ENCODE measurements around the gene CTDNEP1. TPM values are rescaled to one million over a fixed set of nuclear protein-coding genes. Genes with fewer than 3 reads are reported as not detected.

CTDNEP1 gene
- total and polyA plus RNA-seq, 4 donors, result 92.9 to 113 (median 108) TPM

- H3K27ac ChIP-seq (ENCODE audit: low read depth in 1 of 2, low read length in 2 of 2), result no peak within 1 kb of the TSS
- WGBS, 2 donors, result 3 to 4% methylated on average over 58 to 64 of the region's 64 CpGs
- H3K9me3 ChIP-seq (ENCODE audit: control insufficient read depth, low read length), result no peaks in the 10 kb centered on the region
- H3K4me1 ChIP-seq (ENCODE audit: control insufficient read depth in 1 of 2, insufficient read depth in 2 of 2, low read length in 2 of 2), result no peaks in the 10 kb centered on the region
- H3K27me3 ChIP-seq (ENCODE audit: control insufficient read depth in 1 of 2, insufficient read depth in 2 of 2, low read length in 1 of 2), result peaks cover 0 to 3% of the 10 kb centered on the region in 2 donors
- intact Hi-C loops (cut with DNase I), result no loop called here
- H3K4me3 ChIP-seq (ENCODE audit: low read length in 2 of 2), result no peak within 1 kb of the TSS
- H3K36me3 ChIP-seq (ENCODE audit: control insufficient read depth in 1 of 2, insufficient read depth in 2 of 2, low read length in 1 of 2), result peaks cover 0 to 1% of the 10 kb centered on the region in 2 donors
- ATAC-seq (ENCODE audit: low FRiP score) (peak; percentile 9), DNase-seq (no peak)
Observed at GRCh38 chr17:7262192-7262934, 10.8 kb upstream of the CTDNEP1 start, which contains the start of gene CLDN7. TSS of gene CLDN7 (minus strand) at chr17:7262478. CDS start at chr17:7262043, 435 bp downstream.

GRCh38 chr17:7261379-7262191, 10.1 kb upstream of the CTDNEP1 start:
- Histone ChIP-seq H3K36me3 (ENCODE audit: control insufficient read depth in 1 of 2, insufficient read depth in 2 of 2, low read length in 1 of 2) (peaks cover 0 to 4% of the 10 kb centered on the region in 2 donors), H3K9me3 (ENCODE audit: control insufficient read depth, low read length) (no peaks in the 10 kb centered on the region), H3K4me3 (ENCODE audit: low read length in 2 of 2) (no peak overlapping the region), H3K27me3 (ENCODE audit: control insufficient read depth in 1 of 2, insufficient read depth in 2 of 2, low read length in 1 of 2) (peaks cover 0 to 3% of the 10 kb centered on the region in 2 donors), H3K4me1 (ENCODE audit: control insufficient read depth in 1 of 2, insufficient read depth in 2 of 2, low read length in 2 of 2) (no peaks in the 10 kb centered on the region), H3K27ac (ENCODE audit: low read depth in 1 of 2, low read length in 2 of 2) (no peak overlapping the region)
- intact Hi-C loops (cut with DNase I), result no loop called here
- peak; percentile 15 for ATAC-seq (ENCODE audit: low FRiP score)
- 6 to 7% methylated on average over 50 to 71 of the region's 71 CpGs for WGBS, 2 donors
- no peak for DNase-seq

- Histone ChIP-seq H3K9me3 (ENCODE audit: control insufficient read depth, low read length) (no peaks in the 10 kb centered on the region), H3K36me3 (ENCODE audit: control insufficient read depth in 1 of 2, insufficient read depth in 2 of 2, low read length in 1 of 2) (peaks cover 0 to 5% of the 10 kb centered on the region in 2 donors), H3K4me1 (ENCODE audit: control insufficient read depth in 1 of 2, insufficient read depth in 2 of 2, low read length in 2 of 2) (no peaks in the 10 kb centered on the region), H3K4me3 (ENCODE audit: low read length in 2 of 2) (no peak overlapping the region), H3K27ac (ENCODE audit: low read depth in 1 of 2, low read length in 2 of 2) (no peak overlapping the region), H3K27me3 (ENCODE audit: control insufficient read depth in 1 of 2, insufficient read depth in 2 of 2, low read length in 1 of 2) (peaks cover 0 to 3% of the 10 kb centered on the region in 2 donors)
- peak; percentile 53 for ATAC-seq (ENCODE audit: low FRiP score)
- peak in 1 of 2 donors; percentile 65 for DNase-seq
- 6 to 7% methylated on average over 45 to 54 of the region's 54 CpGs for WGBS, 2 donors
- intact Hi-C loops (cut with DNase I), result no loop called here
Observed at GRCh38 chr17:7260651-7261378, 9.3 kb upstream of the CTDNEP1 start.

- H3K27me3 ChIP-seq (ENCODE audit: control insufficient read depth in 1 of 2, insufficient read depth in 2 of 2, low read length in 1 of 2), result peaks cover 0 to 3% of the 10 kb centered on the region in 2 donors
- no peak overlapping the region for H3K4me3 ChIP-seq (ENCODE audit: low read length in 2 of 2)
- no peak overlapping the region for H3K27ac ChIP-seq (ENCODE audit: low read depth in 1 of 2, low read length in 2 of 2)
- intact Hi-C loops (cut with DNase I), result no loop called here
- peaks cover 0 to 5% of the 10 kb centered on the region in 2 donors for H3K36me3 ChIP-seq (ENCODE audit: control insufficient read depth in 1 of 2, insufficient read depth in 2 of 2, low read length in 1 of 2)
- ATAC-seq (ENCODE audit: low FRiP score), result no peak
- no peaks in the 10 kb centered on the region for H3K4me1 ChIP-seq (ENCODE audit: control insufficient read depth in 1 of 2, insufficient read depth in 2 of 2, low read length in 2 of 2)
- DNase-seq, result no peak
- no peaks in the 10 kb centered on the region for H3K9me3 ChIP-seq (ENCODE audit: control insufficient read depth, low read length)
- WGBS, 2 donors, result 81 to 87% methylated on average over 4 of the region's 4 CpGs
Observed at GRCh38 chr17:7260151-7260550, 8.6 kb upstream of the CTDNEP1 start.

- intact Hi-C loops (cut with DNase I), result no loop called here
- Histone ChIP-seq H3K4me3 (ENCODE audit: low read length in 2 of 2) (no peak overlapping the region), H3K4me1 (ENCODE audit: control insufficient read depth in 1 of 2, insufficient read depth in 2 of 2, low read length in 2 of 2) (no peaks in the 10 kb centered on the region), H3K27me3 (ENCODE audit: control insufficient read depth in 1 of 2, insufficient read depth in 2 of 2, low read length in 1 of 2) (peaks cover 0 to 3% of the 10 kb centered on the region in 2 donors), H3K27ac (ENCODE audit: low read depth in 1 of 2, low read length in 2 of 2) (no peak overlapping the region), H3K9me3 (ENCODE audit: control insufficient read depth, low read length) (no peaks in the 10 kb centered on the region), H3K36me3 (ENCODE audit: control insufficient read depth in 1 of 2, insufficient read depth in 2 of 2, low read length in 1 of 2) (peaks cover 0 to 6% of the 10 kb centered on the region in 2 donors)
- ATAC-seq (ENCODE audit: low FRiP score), result no peak
- WGBS, 2 donors, result 94 to 97% methylated on average over 6 of the region's 6 CpGs
- DNase-seq, result no peak
Observed at GRCh38 chr17:7259555-7259889, 8.0 kb upstream of the CTDNEP1 start.

GRCh38 chr17:7258731-7259554, 7.4 kb upstream of the CTDNEP1 start:
- DNase-seq (peak in 1 of 2 donors; percentile 53), ATAC-seq (ENCODE audit: low FRiP score) (no peak)
- Histone ChIP-seq H3K4me1 (ENCODE audit: control insufficient read depth in 1 of 2, insufficient read depth in 2 of 2, low read length in 2 of 2) (no peaks in the 10 kb centered on the region), H3K9me3 (ENCODE audit: control insufficient read depth, low read length) (no peaks in the 10 kb centered on the region), H3K27me3 (ENCODE audit: control insufficient read depth in 1 of 2, insufficient read depth in 2 of 2, low read length in 1 of 2) (peaks cover 0 to 3% of the 10 kb centered on the region in 2 donors), H3K4me3 (ENCODE audit: low read length in 2 of 2) (no peak overlapping the region), H3K36me3 (ENCODE audit: control insufficient read depth in 1 of 2, insufficient read depth in 2 of 2, low read length in 1 of 2) (peaks cover 0 to 8% of the 10 kb centered on the region in 2 donors), H3K27ac (ENCODE audit: low read depth in 1 of 2, low read length in 2 of 2) (no peak overlapping the region)
- 83 to 85% methylated on average over 7 of the region's 7 CpGs for WGBS, 2 donors
- intact Hi-C loops (cut with DNase I), result no loop called here

GRCh38 chr17:7256766-7257456, 5.4 kb upstream of the CTDNEP1 start:
- ATAC-seq (ENCODE audit: low FRiP score), result no peak
- Histone ChIP-seq H3K9me3 (ENCODE audit: control insufficient read depth, low read length) (no peaks in the 10 kb centered on the region), H3K4me3 (ENCODE audit: low read length in 2 of 2) (no peak overlapping the region), H3K36me3 (ENCODE audit: control insufficient read depth in 1 of 2, insufficient read depth in 2 of 2, low read length in 1 of 2) (peaks cover 0 to 8% of the 10 kb centered on the region in 2 donors), H3K27me3 (ENCODE audit: control insufficient read depth in 1 of 2, insufficient read depth in 2 of 2, low read length in 1 of 2) (no peaks in the 10 kb centered on the region), H3K27ac (ENCODE audit: low read depth in 1 of 2, low read length in 2 of 2) (no peak overlapping the region), H3K4me1 (ENCODE audit: control insufficient read depth in 1 of 2, insufficient read depth in 2 of 2, low read length in 2 of 2) (no peaks in the 10 kb centered on the region)
- intact Hi-C loops (cut with DNase I), result no loop called here
- no peak for DNase-seq
- WGBS, 2 donors, result 88 to 91% methylated on average over 8 of the region's 8 CpGs
